HG03460 (cell line): ENCODE data around the gene GLT8D2.

Source experiments
- ATAC-seq: cut with Tn5 transposase; IDR thresholded peaks from one replicate; pipeline ENCODE4 v1.9.1; 2021; ENCODE audit not compliant: unreplicated experiment

The GLT8D2 gene

GRCh38 chr12:104049903-104050356 is at the start of gene GLT8D2:
Gene GLT8D2 (minus strand): TSS chr12:104050187. CDS start chr12:104019648, 30,539 bp downstream.
- ATAC-seq = no peak

- ATAC-seq = no peak
Measured at GRCh38 chr12:104097954-104098353, 48.0 kb upstream of the GLT8D2 start.

GRCh38 chr12:104095289-104095688 is 45.3 kb upstream of the GLT8D2 start:
- no peak for ATAC-seq

DNA sequence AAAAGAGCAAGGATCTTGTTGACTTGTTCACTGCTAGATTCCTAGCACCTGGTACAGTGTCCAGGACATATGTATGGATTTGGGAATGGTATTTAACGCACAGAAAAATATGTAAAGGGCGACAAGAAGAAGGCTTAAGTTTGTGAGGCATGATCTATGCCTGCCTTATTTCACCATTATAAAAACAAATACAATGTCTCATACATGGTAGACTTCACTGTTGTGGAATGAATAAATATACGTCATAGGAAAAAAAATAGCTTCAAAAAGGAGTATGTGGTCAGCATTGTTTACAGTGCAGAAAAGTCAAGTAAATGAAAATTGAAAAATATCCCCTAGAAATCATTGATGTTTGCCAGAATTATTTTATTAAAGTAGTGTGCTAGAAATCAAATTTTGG is 44.3 kb upstream of the GLT8D2 start:
- ATAC-seq = no peak

DNA sequence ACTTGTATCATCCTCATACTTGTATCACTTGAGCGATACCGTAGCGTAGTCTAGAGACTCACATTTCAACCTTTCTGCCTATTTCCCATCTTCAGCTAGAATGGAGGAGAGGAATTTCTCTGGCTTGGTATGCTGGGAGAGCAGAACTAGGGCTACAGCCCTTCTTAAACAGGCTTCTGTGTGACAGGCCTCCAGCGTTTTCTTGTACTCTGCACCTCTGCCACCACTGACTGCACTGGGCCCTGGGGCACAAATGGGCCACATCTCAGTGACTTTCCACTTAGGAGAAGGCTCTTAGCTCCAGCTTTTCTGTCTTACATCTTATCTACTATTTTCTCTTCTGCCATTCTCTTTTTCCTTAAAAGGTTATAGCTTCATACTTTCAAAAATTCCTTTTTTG is 41.1 kb upstream of the GLT8D2 start:
- ATAC-seq = no peak

DNA sequence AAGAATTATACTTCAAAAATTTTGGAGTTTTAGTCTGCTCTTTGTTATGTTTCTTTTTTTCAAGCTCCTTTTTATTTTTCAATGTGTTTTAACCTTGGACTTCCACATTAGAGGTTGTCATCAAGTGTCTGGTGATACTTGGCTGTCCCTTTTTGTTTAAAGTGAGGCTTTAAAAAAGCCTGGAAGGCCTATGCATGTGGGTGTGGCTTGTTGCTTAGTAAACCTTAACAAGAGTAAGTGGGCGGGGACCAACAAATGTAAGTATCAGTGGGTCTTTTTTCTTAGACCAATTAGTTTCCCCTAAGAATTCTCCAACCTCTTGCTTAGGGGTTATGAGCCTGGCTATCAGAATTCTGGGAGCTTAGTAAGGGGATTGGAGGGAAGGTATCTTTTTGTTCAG is 40.7 kb upstream of the GLT8D2 start:
- no peak for ATAC-seq

DNA sequence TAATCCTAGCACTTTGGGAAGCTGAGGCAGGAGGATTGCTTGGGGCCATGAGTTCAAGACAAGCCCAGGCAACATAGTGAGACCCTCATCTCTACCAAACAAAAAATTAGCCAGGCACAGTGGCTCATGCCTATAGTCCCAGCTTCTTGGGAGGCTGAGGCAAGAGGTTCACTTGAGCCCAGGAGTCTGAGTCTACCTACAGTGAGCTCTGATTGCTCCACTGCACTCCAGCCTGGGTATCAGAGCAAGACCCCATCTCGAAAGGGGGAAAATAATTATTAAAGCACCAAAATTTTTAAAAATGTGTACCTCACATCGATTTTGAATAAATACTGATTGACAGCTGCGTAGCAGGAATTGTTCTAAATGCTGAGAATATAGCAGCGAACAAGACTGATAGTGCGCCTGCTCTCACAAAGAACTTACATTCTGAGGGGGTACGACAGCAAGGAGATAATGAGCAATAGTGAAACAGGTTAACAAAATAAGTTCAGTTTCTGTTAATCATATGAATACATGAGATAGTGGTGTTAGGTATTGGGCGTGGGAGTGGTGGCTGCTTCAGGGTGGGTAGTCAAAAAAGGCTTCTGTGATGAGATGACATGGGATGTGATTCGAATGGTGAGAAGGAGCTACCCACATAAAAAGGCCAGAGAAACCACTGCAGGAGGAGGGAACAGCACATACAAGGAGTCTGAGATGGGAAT is 33.9 kb upstream of the GLT8D2 start:
- peak; percentile 64 for ATAC-seq

DNA sequence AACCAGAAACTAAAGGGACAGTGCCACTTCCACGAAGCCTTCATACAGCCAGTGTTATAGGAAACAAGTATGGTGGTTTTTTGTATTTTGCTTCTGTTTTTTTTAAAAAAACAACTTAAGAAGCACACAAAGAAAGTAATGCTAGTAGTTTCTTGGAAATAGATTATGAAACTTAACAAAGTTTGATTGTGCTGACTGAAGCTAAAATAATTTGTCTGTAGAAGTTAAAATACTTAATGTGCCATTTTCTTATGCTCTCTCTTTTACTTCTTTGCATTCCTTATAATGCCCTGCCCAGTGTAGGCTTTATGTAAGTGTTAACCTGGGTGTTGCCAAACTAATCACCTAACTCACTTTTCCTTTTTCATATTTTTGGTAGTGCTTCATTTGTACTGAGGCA is 30.8 kb upstream of the GLT8D2 start:
- ATAC-seq = no peak

- ATAC-seq = no peak
Measured at GRCh38 chr12:104079024-104079423, 29.0 kb upstream of the GLT8D2 start.

GRCh38 chr12:104073699-104074098 is 23.7 kb upstream of the GLT8D2 start:
- ATAC-seq = no peak

DNA sequence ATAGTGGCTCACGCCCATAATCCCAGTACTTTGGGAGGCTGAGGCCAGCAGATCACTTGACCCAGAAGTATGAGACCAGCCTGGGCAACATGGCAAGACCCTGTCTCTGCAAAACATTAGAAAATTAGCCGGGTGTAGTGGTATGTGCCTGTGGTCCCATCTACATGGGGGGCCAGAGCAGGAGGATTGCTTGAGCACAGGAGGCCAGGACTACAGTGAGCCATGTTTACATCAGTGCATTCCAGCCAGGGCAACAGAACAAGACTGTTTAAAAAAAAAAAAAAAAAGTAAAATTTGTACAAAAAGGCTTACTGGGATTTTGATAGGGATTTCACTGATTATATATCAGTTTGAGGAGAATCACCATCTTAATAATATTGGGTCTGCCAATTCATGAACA is 22.1 kb upstream of the GLT8D2 start:
- no peak for ATAC-seq

DNA sequence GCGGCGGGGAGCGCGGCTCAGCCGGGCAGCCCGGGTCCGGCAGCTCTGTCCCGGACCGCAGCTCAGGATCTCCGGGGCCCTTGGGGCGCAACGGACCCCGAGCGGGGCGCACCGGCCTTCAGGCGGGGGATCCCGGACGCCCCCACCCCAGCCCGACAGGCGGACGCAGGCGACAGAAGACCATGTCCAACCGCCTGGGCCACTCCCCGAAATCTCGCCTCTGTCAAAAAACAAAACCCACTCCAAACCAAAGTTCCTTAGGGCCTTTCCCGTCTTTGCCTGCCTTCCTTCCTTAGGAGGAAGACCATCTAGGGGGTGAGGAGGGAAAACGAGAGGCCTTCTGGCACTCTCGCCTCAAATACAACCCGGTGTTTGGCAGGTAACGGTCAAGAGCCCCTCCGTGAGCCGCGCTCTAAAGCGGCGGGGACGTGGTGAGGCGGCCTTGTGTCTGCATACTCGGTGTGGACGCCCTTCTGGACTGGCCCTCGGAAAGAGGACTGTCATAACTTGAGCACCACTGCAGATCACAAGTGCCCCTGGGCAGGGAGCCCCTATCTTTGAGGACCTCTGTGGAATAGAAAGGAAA is 14.9 kb upstream of the GLT8D2 start:
- peak; percentile 11 for ATAC-seq

DNA sequence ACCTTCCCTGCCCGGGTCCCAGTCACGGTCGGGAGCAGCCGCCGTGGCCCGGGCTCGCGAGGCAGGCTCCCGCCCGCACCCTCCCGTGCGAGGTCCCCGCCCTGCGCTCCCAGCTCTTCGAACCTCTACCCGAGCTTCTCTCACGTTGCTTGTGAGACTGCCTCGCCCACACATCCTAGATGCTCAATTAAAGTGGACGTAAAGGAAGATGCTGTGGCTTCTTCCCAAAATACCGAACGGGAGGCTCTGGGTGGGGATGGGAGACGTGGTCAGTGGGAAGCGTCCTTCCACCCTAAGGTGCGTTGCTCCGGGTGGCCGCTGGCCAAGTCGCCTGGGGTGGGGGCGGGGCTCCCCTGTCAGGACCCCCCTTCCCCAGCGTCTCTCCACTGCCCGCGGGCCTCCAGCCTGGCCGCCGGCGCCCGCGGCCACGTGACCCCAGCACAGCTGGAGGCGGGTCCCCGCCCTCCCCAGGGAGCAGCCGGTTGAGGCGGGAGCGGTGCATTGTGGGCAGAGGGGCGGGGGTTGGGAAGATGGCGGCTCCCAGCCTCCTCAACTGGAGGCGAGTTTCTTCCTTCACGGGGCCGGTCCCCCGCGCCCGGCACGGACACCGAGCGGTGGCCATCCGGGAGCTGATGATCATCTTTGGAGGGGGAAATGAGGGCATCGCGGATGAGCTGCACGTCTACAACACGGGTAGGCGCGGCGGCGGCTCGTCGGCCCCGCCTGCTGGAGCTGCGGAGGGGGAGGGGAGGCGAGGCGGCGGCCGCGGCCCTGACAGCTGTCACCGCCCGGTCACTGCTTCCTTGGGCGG is 14.2 kb upstream of the GLT8D2 start, which contains the start of gene HCFC2:
TSS of gene HCFC2 (plus strand) at position 501 of the 811 bp plus-strand sequence. CDS start at position 531, 30 bp downstream.
- peak; percentile 85 for ATAC-seq

DNA sequence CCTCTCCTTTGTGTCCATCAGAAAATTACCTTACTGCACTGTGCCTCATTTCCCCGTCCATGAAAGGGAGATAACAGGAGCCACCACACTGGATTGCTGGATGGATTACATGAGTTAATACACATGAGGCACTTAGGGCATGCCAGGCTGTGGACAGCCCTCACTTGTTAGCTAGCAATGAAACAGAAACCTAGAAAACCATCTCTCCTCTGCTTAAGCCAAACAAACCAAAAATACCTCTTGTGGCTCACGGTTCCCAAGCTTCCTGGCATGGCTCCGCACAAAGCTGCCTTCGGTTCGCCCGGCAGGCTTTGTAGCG is 13.7 kb upstream of the GLT8D2 start:
- peak; percentile 40 for ATAC-seq

GRCh38 chr12:104060791-104061190 is 10.8 kb upstream of the GLT8D2 start:
- ATAC-seq = no peak

GRCh38 chr12:104059963-104060362 is 10.0 kb upstream of the GLT8D2 start:
- ATAC-seq = no peak

- ATAC-seq = no peak
Measured at GRCh38 chr12:104058802-104059201, 8.8 kb upstream of the GLT8D2 start.

DNA sequence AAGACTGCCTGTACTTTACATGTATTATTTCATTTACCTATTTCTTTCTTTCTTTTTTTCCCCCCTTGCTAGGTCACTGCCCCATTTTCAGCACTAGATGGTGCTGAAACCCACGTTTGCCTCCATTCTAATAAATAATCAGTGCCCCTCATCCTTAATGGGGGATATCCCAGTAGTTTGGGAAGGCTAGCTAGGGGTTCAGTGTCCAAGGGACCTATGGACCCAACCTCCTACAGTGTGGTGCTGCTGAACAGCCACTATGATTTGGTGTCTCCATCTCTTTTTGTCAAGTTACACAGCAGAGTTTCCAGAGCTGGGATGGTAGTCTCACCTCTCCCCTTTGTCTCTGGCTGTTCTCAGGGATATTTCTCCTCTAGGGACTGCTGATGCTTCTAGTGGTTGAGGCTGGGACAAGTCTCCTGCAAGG is 7.8 kb upstream of the GLT8D2 start:
- ATAC-seq = no peak

- ATAC-seq = no peak
Measured at GRCh38 chr12:104056419-104056972, 6.5 kb upstream of the GLT8D2 start.

DNA sequence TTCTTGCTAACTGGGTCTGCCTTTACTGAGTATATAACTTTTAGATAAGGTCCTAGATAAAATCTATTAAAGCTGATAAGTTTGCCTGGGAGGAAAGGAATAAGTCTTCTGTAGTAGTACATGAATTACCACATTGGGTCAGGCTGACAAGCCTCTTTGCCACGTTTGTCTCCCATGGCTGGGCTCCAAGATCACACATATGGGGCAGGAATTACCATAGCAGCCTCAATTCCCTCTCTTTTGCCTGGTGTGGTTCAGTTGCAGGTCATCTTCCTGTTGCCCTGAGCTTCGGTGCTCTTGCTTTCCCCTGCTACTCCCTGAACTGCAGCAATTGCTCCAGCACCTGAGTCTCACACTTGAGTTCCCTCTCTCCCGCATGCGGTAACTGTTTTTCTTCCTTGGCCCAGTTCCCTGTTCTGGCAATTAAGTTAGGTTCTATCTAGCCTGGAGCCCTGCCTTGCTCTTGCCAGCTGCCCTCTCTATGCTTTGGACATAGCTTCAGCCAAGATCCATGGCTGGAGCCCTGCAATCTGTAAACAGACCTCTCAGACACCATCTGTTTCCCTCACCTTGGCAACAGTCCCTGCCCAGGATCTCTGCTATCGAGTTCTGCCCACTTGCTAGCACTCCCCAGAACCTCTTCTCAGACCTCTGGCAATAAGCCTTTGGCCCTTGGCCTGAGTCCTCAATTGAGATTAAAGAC is 5.8 kb upstream of the GLT8D2 start:
- no peak for ATAC-seq
